ENCODE results near the gene OMA1.

Gene OMA1

DNA sequence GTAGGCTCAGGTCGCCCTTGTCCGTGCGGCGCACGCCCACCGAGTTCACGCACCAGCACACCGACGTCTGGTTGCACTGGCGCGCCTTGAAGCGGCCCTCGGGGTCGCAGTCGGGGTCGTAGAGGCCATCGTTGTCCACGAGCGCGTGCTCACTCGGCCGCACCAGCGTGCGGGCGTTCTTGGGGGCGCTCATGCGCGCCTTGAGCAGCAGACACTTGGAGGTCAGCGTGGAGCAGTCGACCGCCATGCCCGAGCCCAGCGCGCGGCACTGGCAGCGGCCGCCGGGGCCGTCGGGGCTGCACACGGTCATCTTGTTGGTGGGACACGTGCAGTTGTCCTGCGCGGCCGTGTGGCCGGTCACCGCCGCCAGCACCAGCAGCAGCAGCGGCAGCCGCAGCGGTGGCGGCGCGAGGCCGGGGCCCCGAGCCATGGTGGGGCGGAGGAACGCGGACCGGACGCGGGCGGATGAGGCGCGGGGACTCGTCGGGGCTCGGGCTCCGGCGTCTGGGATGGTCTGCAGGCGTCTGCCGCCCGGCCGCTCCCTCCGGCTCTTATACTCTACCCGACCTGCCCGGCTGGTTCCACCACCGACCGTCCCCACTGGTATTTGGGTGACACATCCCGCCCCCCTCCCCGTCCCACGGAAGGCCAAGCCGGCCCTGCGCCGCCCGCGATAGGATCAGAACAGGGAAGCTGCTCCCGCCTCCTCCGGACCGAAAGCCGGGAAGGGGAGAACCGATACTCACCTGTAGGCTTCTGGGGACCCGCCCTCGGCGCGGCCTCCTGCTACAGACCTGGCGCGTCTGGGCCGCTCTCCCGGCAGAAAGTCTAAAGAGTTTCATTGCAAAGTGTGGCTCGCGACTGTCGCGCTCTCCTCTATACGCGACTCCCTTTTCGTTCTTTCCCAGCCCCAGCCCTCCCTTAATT, 30.5 kb upstream of the OMA1 start, which contains the start of gene TACSTD2:
TACSTD2 (minus strand) TSS at position 526 of the 927 bp plus-strand sequence; CDS start at position 430, 96 bp downstream.
- Mint-ChIP-seq H3K9me3 (peaks cover 5% of the 10 kb centered on the region), H3K27me3 (ENCODE audit: low read depth) (peaks cover 65% of the 10 kb centered on the region), H3K36me3 (ENCODE audit: low read depth) (peaks cover 4% of the 10 kb centered on the region), H3K4me1 (peaks cover 17% of the 10 kb centered on the region), H3K27ac (peak within 1 kb of the TSS; percentile 5 to 83 (median 17)), H3K4me3 (peak within 1 kb of the TSS; percentile 47 to 63 (median 52))
- TF ChIP-seq, protein P1, sequence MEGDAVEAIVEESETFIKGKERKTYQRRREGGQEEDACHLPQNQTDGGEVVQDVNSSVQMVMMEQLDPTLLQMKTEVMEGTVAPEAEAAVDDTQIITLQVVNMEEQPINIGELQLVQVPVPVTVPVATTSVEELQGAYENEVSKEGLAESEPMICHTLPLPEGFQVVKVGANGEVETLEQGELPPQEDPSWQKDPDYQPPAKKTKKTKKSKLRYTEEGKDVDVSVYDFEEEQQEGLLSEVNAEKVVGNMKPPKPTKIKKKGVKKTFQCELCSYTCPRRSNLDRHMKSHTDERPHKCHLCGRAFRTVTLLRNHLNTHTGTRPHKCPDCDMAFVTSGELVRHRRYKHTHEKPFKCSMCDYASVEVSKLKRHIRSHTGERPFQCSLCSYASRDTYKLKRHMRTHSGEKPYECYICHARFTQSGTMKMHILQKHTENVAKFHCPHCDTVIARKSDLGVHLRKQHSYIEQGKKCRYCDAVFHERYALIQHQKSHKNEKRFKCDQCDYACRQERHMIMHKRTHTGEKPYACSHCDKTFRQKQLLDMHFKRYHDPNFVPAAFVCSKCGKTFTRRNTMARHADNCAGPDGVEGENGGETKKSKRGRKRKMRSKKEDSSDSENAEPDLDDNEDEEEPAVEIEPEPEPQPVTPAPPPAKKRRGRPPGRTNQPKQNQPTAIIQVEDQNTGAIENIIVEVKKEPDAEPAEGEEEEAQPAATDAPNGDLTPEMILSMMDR (IDR thresholded peaks at IDR 0.05; ENCODE audit: unreplicated experiment in 3 of 3): no peak

DNA sequence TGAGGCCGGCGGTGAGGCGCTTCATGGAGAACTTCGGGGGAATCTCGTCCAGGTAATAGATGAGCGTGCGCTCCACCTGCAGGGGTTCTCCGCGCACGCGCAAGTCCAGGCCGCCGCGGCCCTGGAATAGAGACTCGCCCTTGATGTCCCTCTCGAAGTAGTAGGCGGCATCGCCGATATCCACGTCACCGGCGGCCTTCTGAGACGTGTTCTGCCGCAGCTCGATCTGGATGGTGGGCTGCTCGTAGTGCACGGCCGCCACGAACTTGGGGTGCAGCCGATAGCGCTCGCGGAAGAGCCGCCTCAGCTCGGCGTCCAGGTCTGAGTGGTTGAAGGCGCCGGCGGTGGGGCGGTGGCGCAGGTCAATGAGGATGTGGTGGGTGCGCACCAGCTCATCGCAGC, 29.8 kb upstream of the OMA1 start:
- H3K27ac Mint-ChIP-seq: no peak overlapping the region
- peaks cover 65% of the 10 kb centered on the region for H3K27me3 Mint-ChIP-seq (ENCODE audit: low read depth)
- peaks cover 4% of the 10 kb centered on the region for H3K36me3 Mint-ChIP-seq (ENCODE audit: low read depth)
- TF ChIP-seq, protein P1 (IDR thresholded peaks at IDR 0.05; ENCODE audit: unreplicated experiment in 3 of 3): no peak
- peaks cover 17% of the 10 kb centered on the region for H3K4me1 Mint-ChIP-seq
- peaks cover 5% of the 10 kb centered on the region for H3K9me3 Mint-ChIP-seq
- H3K4me3 Mint-ChIP-seq: no peak overlapping the region

DNA sequence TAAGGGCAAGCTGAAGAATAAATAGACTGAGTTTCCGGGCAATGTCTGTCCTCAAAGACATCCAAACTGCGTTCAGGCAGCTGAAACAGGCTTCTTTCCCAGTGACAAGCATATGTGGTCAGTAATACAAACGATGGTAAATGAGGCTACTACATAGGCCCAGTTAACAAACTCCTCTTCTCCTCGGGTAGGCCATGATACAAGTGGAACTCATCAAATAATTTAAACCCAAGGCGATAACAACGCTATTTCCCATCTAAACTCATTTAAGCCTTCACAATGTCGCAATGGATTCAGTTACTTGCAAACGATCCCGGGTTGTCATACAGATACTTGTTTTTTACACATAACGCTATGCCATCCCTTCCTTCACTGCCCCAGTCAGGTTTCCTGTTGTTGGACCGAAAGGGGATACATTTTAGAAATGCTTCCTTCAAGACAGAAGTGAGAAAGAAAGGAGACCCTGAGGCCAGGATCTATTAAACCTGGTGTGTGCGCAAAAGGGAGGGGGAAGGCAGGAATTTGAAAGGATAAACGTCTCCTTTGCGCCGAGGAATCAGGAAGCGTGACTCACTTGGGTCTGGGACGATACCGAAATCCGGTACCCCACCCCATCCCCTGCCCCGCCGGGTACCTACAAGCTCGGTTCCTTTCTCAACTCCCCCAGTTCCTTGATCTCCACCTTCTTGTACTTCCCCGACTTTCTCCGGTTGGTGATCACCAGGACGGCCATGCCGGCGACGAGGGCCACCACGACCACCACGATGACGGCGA, 29.2 kb upstream of the OMA1 start:
- peak overlapping the region in 2 of 3 experiments; percentile 1 to 9 for H3K27ac Mint-ChIP-seq
- peaks cover 5% of the 10 kb centered on the region for H3K9me3 Mint-ChIP-seq
- H3K27me3 Mint-ChIP-seq (ENCODE audit: low read depth): peaks cover 65% of the 10 kb centered on the region
- peak overlapping the region in 2 of 3 experiments; percentile 10 to 45 for H3K4me3 Mint-ChIP-seq
- peaks cover 17% of the 10 kb centered on the region for H3K4me1 Mint-ChIP-seq
- TF ChIP-seq, protein P1 (IDR thresholded peaks at IDR 0.05; ENCODE audit: unreplicated experiment in 3 of 3): no peak
- H3K36me3 Mint-ChIP-seq (ENCODE audit: low read depth): peaks cover 4% of the 10 kb centered on the region

DNA sequence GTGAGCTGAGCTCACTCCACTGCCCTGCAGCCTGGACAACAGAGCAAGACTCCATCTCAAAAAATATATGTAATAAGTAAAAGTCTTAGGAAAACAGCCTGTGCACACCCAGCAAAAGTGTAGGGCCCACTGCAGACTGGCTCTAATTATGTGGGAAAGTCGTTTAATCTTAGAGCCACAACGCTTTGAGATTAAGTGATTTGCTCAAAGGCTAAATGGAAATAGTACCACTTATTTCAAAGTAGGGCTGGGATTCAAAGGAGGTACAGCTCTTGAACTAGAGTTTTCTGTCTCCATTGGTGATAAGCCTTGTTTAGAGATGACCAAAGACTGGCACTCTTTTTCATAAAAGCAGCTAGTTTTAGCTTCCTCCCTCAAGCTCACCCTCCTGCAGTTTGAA, 28.3 kb upstream of the OMA1 start:
- H3K4me3 Mint-ChIP-seq: no peak overlapping the region
- TF ChIP-seq, protein P1 (IDR thresholded peaks at IDR 0.05; ENCODE audit: unreplicated experiment in 3 of 3): no peak
- H3K36me3 Mint-ChIP-seq (ENCODE audit: low read depth): peaks cover 4% of the 10 kb centered on the region
- peaks cover 17% of the 10 kb centered on the region for H3K4me1 Mint-ChIP-seq
- H3K27ac Mint-ChIP-seq: no peak overlapping the region
- peaks cover 5% of the 10 kb centered on the region for H3K9me3 Mint-ChIP-seq
- peaks cover 65% of the 10 kb centered on the region for H3K27me3 Mint-ChIP-seq (ENCODE audit: low read depth)

DNA sequence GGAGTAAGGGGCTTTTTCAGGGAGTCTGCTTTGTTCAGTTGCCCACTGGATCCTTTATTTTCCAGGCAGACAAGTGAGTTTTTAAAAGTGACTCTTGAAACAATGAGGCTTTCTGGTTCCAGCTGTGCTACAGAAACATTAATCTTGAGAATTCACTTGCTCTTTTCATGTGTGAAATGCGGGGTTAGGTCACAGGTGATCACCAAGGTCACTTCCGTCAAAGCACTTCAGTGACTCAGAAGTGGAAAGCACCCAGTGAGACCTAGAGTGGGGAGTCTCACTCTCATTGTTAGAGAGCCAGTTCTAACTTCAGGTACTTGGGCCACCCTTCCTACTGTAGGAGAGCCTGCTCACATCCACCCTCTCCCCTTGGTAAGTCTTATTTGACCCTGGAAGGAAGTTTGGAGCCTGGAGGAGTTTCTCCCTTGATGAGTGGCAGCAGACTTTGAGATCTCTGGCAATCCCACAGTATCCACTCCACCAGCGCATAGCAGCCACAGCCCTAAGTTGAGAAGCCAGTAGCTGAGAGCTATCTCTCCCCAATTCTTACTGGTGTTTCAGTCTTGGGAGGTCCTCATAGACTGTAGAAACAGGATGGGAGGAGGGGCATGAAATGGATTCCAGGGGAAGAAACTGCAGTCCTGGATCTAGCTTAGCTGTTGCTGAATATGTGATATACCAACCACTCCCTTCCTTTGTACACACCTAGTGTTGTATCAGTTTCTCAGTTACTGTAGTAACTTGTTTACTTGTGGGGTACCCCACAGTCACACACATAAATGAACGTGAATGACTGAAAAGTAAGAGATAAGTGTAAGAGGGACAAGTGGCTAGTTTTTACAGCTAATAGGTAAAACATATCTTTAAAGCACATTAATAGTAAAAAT, 27.4 kb upstream of the OMA1 start:
- peaks cover 2% of the 10 kb centered on the region for H3K9me3 Mint-ChIP-seq
- H3K4me1 Mint-ChIP-seq: peaks cover 17% of the 10 kb centered on the region
- TF ChIP-seq, protein P1 (IDR thresholded peaks at IDR 0.05; ENCODE audit: unreplicated experiment in 3 of 3): no peak
- H3K4me3 Mint-ChIP-seq: peak overlapping the region in 2 of 3 experiments; percentile 9 to 22
- H3K36me3 Mint-ChIP-seq (ENCODE audit: low read depth): peaks cover 4% of the 10 kb centered on the region
- H3K27me3 Mint-ChIP-seq (ENCODE audit: low read depth): peaks cover 57% of the 10 kb centered on the region
- peak overlapping the region in 2 of 3 experiments; percentile 31 to 91 for H3K27ac Mint-ChIP-seq
